GM18951 (cell line): Measurements from ENCODE around the gene SRGAP2B.
"Not testable (repeated sequence)": the region's sequence is repeated elsewhere in the genome, so short reads cannot be mapped to it uniquely, and the experiment has no call there.

Experiments
- in situ Hi-C: fragments of 300-500 bp; cut with MboI; formaldehyde crosslinking; loops from one replicate; pipeline ENCODE4 v1.12.0; 2022; ENCODE audit warnings: low sequenced_read_pairs, mixed read lengths, inconsistent platforms; ENCODE audit not compliant: unreplicated experiment

The SRGAP2B gene

GRCh38 chr1:145095284-145096057 is at the start of gene SRGAP2B, which contains the start of gene FAM72D:
Gene SRGAP2B (minus strand): TSS chr1:145095328. CDS start chr1:145092901, 2,427 bp downstream.
Gene FAM72D (plus strand): TSS chr1:145095974. CDS start chr1:145096848, 874 bp downstream.
- in situ Hi-C loops, result not testable (repeated sequence)

GRCh38 chr1:145144264-145144913 is 49.3 kb upstream of the SRGAP2B start:
- in situ Hi-C loops, result not testable (repeated sequence)

- in situ Hi-C loops, result not testable (repeated sequence)
Measured at GRCh38 chr1:145140549-145140948, 45.4 kb upstream of the SRGAP2B start.

GRCh38 chr1:145134476-145134875 is 39.3 kb upstream of the SRGAP2B start:
- in situ Hi-C loops, result not testable (repeated sequence)

GRCh38 chr1:145128697-145129469 is 33.8 kb upstream of the SRGAP2B start:
- in situ Hi-C loops, result not testable (repeated sequence)

GRCh38 chr1:145127144-145127543 is 32.0 kb upstream of the SRGAP2B start:
- in situ Hi-C loops, result not testable (repeated sequence)

- in situ Hi-C loops, result not testable (repeated sequence)
Measured at GRCh38 chr1:145125112-145125511, 30.0 kb upstream of the SRGAP2B start.

GRCh38 chr1:145123992-145124641 is 29.0 kb upstream of the SRGAP2B start:
- in situ Hi-C loops, result not testable (repeated sequence)

- in situ Hi-C loops, result not testable (repeated sequence)
Measured at GRCh38 chr1:145123062-145123395, 27.9 kb upstream of the SRGAP2B start.

GRCh38 chr1:145122344-145123061 is 27.4 kb upstream of the SRGAP2B start:
- in situ Hi-C loops, result not testable (repeated sequence)

- in situ Hi-C loops, result not testable (repeated sequence)
Measured at GRCh38 chr1:145119842-145120241, 24.7 kb upstream of the SRGAP2B start.

- in situ Hi-C loops, result not testable (repeated sequence)
Measured at GRCh38 chr1:145115587-145116493, 20.7 kb upstream of the SRGAP2B start.

- in situ Hi-C loops, result not testable (repeated sequence)
Measured at GRCh38 chr1:145114560-145115057, 19.5 kb upstream of the SRGAP2B start.

GRCh38 chr1:145112703-145113102 is 17.6 kb upstream of the SRGAP2B start:
- in situ Hi-C loops, result not testable (repeated sequence)

GRCh38 chr1:145111674-145112073 is 16.5 kb upstream of the SRGAP2B start:
- in situ Hi-C loops, result not testable (repeated sequence)

- in situ Hi-C loops, result not testable (repeated sequence)
Measured at GRCh38 chr1:145103294-145103693, 8.2 kb upstream of the SRGAP2B start.

GRCh38 chr1:145101725-145102124 is 6.6 kb upstream of the SRGAP2B start:
- in situ Hi-C loops, result not testable (repeated sequence)

GRCh38 chr1:145094655-145095211 is 395 bp downstream of the SRGAP2B start:
- in situ Hi-C loops, result not testable (repeated sequence)
